ENCODE data around the gene BANP.
"Not testable (repeated sequence)": the region's sequence is repeated elsewhere in the genome, so short reads cannot be mapped to it uniquely, and the experiment has no call there.

GRCh38 chr16:87979911-87980630 is 28.8 kb downstream of the BANP start:
- not testable (repeated sequence) for TF ChIP-seq CTCF, POLR2AphosphoS5, POLR2A (IDR thresholded peaks at IDR 0.05)

Data from breast epithelium (tissue), 3 donors.